ENCODE data around the gene DSP. TPM values are rescaled to one million over a fixed set of nuclear protein-coding genes. Genes with fewer than 3 reads are reported as not detected.

Gene DSP
- total and polyA plus RNA-seq, 8 donors: 12.0 to 125 (median 80.6) TPM

GRCh38 chr6:7500752-7501282, 40.7 kb upstream of the DSP start:
- Histone ChIP-seq H3K4me1 (peaks cover 0 to 9% (median 2%) of the 10 kb centered on the region in 4 donors), H3K9me3 (no peaks in the 10 kb centered on the region), H3K36me3 (no peaks in the 10 kb centered on the region), H3K27me3 (no peaks in the 10 kb centered on the region), H3K4me3 (no peak overlapping the region), H3K27ac (no peak overlapping the region)
- intact Hi-C loops (cut with DNase I; ENCODE audit: low total_unique reads): no loop called here
- WGBS, 5 donors: 82 to 92% (median 89%) methylated on average over 10 of the region's 10 CpGs
- no peak for DNase-seq
- TF ChIP-seq POLR2AphosphoS5 (IDR thresholded peaks at IDR 0.05) (no peak), POLR2A (IDR thresholded peaks at IDR 0.05) (no peak), EP300 (IDR thresholded peaks at IDR 0.05) (no peak)
- TF ChIP-seq, protein P1, sequence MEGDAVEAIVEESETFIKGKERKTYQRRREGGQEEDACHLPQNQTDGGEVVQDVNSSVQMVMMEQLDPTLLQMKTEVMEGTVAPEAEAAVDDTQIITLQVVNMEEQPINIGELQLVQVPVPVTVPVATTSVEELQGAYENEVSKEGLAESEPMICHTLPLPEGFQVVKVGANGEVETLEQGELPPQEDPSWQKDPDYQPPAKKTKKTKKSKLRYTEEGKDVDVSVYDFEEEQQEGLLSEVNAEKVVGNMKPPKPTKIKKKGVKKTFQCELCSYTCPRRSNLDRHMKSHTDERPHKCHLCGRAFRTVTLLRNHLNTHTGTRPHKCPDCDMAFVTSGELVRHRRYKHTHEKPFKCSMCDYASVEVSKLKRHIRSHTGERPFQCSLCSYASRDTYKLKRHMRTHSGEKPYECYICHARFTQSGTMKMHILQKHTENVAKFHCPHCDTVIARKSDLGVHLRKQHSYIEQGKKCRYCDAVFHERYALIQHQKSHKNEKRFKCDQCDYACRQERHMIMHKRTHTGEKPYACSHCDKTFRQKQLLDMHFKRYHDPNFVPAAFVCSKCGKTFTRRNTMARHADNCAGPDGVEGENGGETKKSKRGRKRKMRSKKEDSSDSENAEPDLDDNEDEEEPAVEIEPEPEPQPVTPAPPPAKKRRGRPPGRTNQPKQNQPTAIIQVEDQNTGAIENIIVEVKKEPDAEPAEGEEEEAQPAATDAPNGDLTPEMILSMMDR (IDR thresholded peaks at IDR 0.05): no peak

- H3K9me3 ChIP-seq: no peaks in the 10 kb centered on the region
- no peak for DNase-seq
- H3K27me3 ChIP-seq: no peaks in the 10 kb centered on the region
- H3K4me3 ChIP-seq: no peak overlapping the region
- no peak overlapping the region for H3K27ac ChIP-seq
- no peak for TF ChIP-seq POLR2A (IDR thresholded peaks at IDR 0.05)
- TF ChIP-seq, protein P1 (IDR thresholded peaks at IDR 0.05): no peak
- no peak for TF ChIP-seq POLR2AphosphoS5 (IDR thresholded peaks at IDR 0.05)
- intact Hi-C loops (cut with DNase I; ENCODE audit: low total_unique reads): no loop called here
- H3K4me1 ChIP-seq: peaks cover 0 to 12% (median 2%) of the 10 kb centered on the region in 4 donors
- 85 to 94% (median 92%) methylated on average over 11 of the region's 11 CpGs for WGBS, 5 donors
- no peaks in the 10 kb centered on the region for H3K36me3 ChIP-seq
These were observed 38.7 kb upstream of the DSP start for GRCh38 chr6:7502743-7503142.

DNA sequence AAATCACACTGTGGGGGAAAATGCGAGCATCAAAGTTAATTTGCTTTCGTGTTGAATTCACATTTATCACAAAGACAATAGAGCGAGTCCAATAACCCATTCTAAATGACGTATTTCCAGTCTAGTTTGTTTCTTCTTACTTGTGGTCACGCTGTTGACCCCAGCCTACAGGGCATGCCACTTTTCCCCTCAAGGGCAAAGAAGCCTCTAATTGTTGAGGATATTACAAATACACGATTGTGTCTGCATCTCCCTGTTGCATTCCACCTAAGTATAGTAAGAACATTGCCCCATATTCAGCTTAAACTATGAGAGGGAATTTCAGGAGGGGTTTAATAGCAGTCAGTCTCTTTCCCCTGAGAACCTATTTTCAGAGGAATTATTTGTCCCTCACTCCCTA, 37.4 kb upstream of the DSP start:
- Histone ChIP-seq H3K9me3 (no peaks in the 10 kb centered on the region), H3K36me3 (no peaks in the 10 kb centered on the region), H3K4me1 (peaks cover 0 to 12% (median 2%) of the 10 kb centered on the region in 4 donors), H3K27ac (no peak overlapping the region), H3K4me3 (no peak overlapping the region), H3K27me3 (no peaks in the 10 kb centered on the region)
- TF ChIP-seq POLR2AphosphoS5 (IDR thresholded peaks at IDR 0.05): no peak
- TF ChIP-seq POLR2A (IDR thresholded peaks at IDR 0.05): no peak
- no peak for TF ChIP-seq EP300 (IDR thresholded peaks at IDR 0.05)
- TF ChIP-seq, protein P1 (IDR thresholded peaks at IDR 0.05): no peak
- DNase-seq: no peak
- intact Hi-C loops (cut with DNase I; ENCODE audit: low total_unique reads): no loop called here
- 77 to 92% (median 87%) methylated on average over 6 of the region's 6 CpGs for WGBS, 5 donors

DNA sequence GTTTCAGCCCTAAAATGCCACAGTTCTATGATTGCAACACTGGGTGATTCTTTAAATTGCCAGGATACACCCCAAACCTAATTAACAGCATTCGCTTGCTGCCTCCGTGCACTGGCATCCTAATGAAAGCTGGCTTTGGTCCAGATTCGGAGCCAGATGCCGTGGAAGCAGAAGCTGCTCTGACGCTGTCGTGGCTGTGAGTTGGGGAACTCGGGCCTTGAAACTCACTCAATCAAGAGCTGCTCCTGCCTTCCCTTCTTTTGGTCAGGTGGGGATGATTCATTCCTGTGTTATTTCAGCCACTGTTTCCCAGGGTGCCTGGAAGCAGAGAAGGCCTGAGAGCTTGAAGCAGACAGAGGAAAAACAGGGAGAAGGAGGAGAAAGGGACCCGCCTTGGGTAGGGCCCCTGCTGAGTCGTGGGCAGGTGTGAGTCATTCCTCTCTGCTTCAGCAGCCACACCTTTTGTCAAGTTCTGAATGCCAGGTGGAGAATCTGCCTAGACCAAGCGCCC, 36.2 kb upstream of the DSP start:
- DNase-seq: peak; percentile 58 to 90

DNA sequence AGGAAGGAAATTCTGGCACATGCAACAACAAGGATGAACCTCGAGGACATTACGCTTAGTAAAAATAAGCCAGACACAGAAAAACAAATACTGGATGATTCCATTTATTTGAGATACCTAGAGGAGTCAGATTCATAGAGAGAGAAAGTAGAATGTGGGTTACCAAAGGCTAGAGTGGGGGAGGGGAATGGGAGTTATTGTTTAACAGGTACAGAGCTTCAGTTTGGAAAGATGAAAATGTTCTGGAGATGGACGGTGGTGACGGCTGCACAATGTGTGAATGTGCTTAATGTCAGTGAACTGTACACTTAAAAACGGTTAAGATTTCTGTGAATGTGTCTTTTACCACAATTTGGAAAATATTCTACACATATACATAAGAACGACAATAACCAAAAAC, 33.9 kb upstream of the DSP start:
- WGBS, 5 donors: 93 to 96% (median 95%) methylated on average over 6 of the region's 6 CpGs

More for the DNA sequence above, 36.2 kb upstream of the DSP start:
- WGBS, 5 donors: 21 to 32% (median 27%) methylated on average over 10 of the region's 10 CpGs
- TF ChIP-seq POLR2AphosphoS5 (IDR thresholded peaks at IDR 0.05) (peak in 2 of 3 donors; percentile 52 to 68), POLR2A (IDR thresholded peaks at IDR 0.05) (no peak)
- no peaks in the 10 kb centered on the region for H3K9me3 ChIP-seq
- intact Hi-C loops (cut with DNase I; ENCODE audit: low total_unique reads): no loop called here
- H3K4me1 ChIP-seq: peaks cover 0 to 12% (median 2%) of the 10 kb centered on the region in 4 donors
- H3K27ac ChIP-seq: peak overlapping the region in 3 of 5 donors; percentile 53 to 71 (median 71)
- H3K4me3 ChIP-seq: no peak overlapping the region
- no peaks in the 10 kb centered on the region for H3K36me3 ChIP-seq
- H3K27me3 ChIP-seq: no peaks in the 10 kb centered on the region

More for the DNA sequence above, 33.9 kb upstream of the DSP start:
- H3K27me3 ChIP-seq: no peaks in the 10 kb centered on the region
- intact Hi-C loops (cut with DNase I; ENCODE audit: low total_unique reads): no loop called here
- no peak for DNase-seq
- no peaks in the 10 kb centered on the region for H3K36me3 ChIP-seq
- H3K4me1 ChIP-seq: peaks cover 0 to 12% (median 2%) of the 10 kb centered on the region in 4 donors
- H3K4me3 ChIP-seq: no peak overlapping the region
- TF ChIP-seq POLR2A (IDR thresholded peaks at IDR 0.05) (no peak), EP300 (IDR thresholded peaks at IDR 0.05) (no peak), POLR2AphosphoS5 (IDR thresholded peaks at IDR 0.05) (no peak)
- TF ChIP-seq, protein P1 (IDR thresholded peaks at IDR 0.05): no peak
- no peaks in the 10 kb centered on the region for H3K9me3 ChIP-seq
- H3K27ac ChIP-seq: no peak overlapping the region

Data from stomach (tissue), 9 donors.